CD4-positive, alpha-beta T cell (primary cell): ENCODE measurements around the gene DCAF4. TPM values are rescaled to one million over a fixed set of nuclear protein-coding genes. Genes with fewer than 3 reads are reported as not detected.

Source experiments
- ATAC-seq: fragments of 200-7000 bp; cut with Tn5 transposase; one replicate; pipeline ENCODE4 v1.10.0; 2022; ENCODE audit warnings: mild to moderate bottlenecking; ENCODE audit not compliant: poor library complexity
- CTCF ChIA-PET: fragments of 350-600 bp; sonication (Branson Sonifier 250); formaldehyde crosslinking; loops from one replicate; lab custom pipeline; 2021; ENCODE audit warnings: antibody characterized with exemption, inconsistent platforms; lab: Charles Lee
- POLR2A ChIA-PET: fragments of 350-600 bp; sonication (Branson Sonifier 250); formaldehyde crosslinking; loops from one replicate; lab custom pipeline; 2021; ENCODE audit warnings: antibody characterized with exemption, inconsistent platforms; lab: Charles Lee
- DNase-seq, 14 experiments: peaks; one replicate each; pipeline ENCODE4 v3.0.0-alpha.2; 2013 to 2020; ENCODE audit warnings: mixed read lengths in 2 of 14
- H3K27ac ChIP-seq, 2 donors: one replicate each; pipeline versions ENCODE4 v1.5.1 to v1.7.0; 2013; ENCODE audit warnings: low read length in 2 of 2, low read depth in 1 of 2, mild to moderate bottlenecking in 1 of 2
- H3K27me3 ChIP-seq, 2 experiments: 1 replicate in 1 of 2; 2 replicates in 1 of 2; pipeline versions ENCODE4 v1.6.1 to v1.7.0; 2013; ENCODE audit warnings: low read length in 2 of 2, control low read depth in 1 of 2, mild to moderate bottlenecking in 1 of 2, moderate library complexity in 1 of 2; ENCODE audit not compliant: insufficient read depth in 2 of 2, control insufficient read depth in 1 of 2
- H3K36me3 ChIP-seq: one replicate; pipeline ENCODE4 v1.6.1; 2013; ENCODE audit warnings: low read length, control low read depth; ENCODE audit not compliant: insufficient read depth
- H3K4me1 ChIP-seq: one replicate; pipeline ENCODE4 v1.6.1; 2013; ENCODE audit warnings: low read length, control low read depth; ENCODE audit not compliant: insufficient read depth
- H3K4me3 ChIP-seq: one replicate; pipeline ENCODE4 v1.5.1; 2013; ENCODE audit warnings: mild to moderate bottlenecking, low read length, moderate library complexity
- H3K9me3 ChIP-seq, 2 experiments: 1 replicate in 1 of 2; 2 replicates in 1 of 2; pipeline versions ENCODE4 v1.6.1 to v1.7.0; 2013; ENCODE audit warnings: low read length in 2 of 2, mild to moderate bottlenecking in 2 of 2, control low read depth in 1 of 2, moderate library complexity in 1 of 2; ENCODE audit not compliant: control insufficient read depth in 1 of 2, insufficient read depth in 1 of 2
- H3K27ac Mint-ChIP-seq: one replicate; pipeline ENCODE4 v1.8.0; 2020; ENCODE audit warnings: mixed read lengths
- H3K27me3 Mint-ChIP-seq: one replicate; pipeline ENCODE4 v1.8.0; 2021; ENCODE audit warnings: mixed read lengths
- H3K36me3 Mint-ChIP-seq: one replicate; pipeline ENCODE4 v1.8.0; 2021; ENCODE audit warnings: low read depth, mixed read lengths
- H3K4me1 Mint-ChIP-seq: one replicate; pipeline ENCODE4 v1.8.0; 2021; ENCODE audit warnings: low read depth, mixed read lengths
- H3K4me3 Mint-ChIP-seq: one replicate; pipeline ENCODE4 v1.8.0; 2020; ENCODE audit warnings: mild to moderate bottlenecking, mixed read lengths
- H3K9me3 Mint-ChIP-seq: one replicate; pipeline ENCODE4 v1.8.0; 2020; ENCODE audit warnings: mixed read lengths
- intact Hi-C, 2 experiments: fragments of 100-400 bp; cut with DNase I in 1 of 2; cut with micrococcal nuclease in 1 of 2; formaldehyde crosslinking; loops; one replicate each; pipeline versions ENCODE4 v1.15.1 to v1.9.0; 2023 to 2025; cut with DNase I, micrococcal nuclease
- total RNA-seq, 174 experiments: library from RNA in 2 of 174; stranded (reverse) in 2 of 174; gene quantifications; one replicate each; pipeline ENCODE4 v1.2.3 and lab custom pipeline; 2021 to 2026
- TF ChIP-seq, protein P1 (sequence below): fragments of 200-600 bp; IDR thresholded peaks from one replicate; pipeline ENCODE4 v1.8.0; 2022; ENCODE audit warnings: antibody characterized with exemption, mild to moderate bottlenecking

DCAF4 gene
- total RNA-seq, 2 experiments from 2014 or later = 20.8 to 22.8 TPM

- no peaks in the 10 kb centered on the region for H3K27me3 Mint-ChIP-seq
- H3K36me3 Mint-ChIP-seq = no peaks in the 10 kb centered on the region
- H3K4me3 Mint-ChIP-seq = no peak overlapping the region
Measured at GRCh38 chr14:72881543-72881942, 44.7 kb upstream of the DCAF4 start.

DNA sequence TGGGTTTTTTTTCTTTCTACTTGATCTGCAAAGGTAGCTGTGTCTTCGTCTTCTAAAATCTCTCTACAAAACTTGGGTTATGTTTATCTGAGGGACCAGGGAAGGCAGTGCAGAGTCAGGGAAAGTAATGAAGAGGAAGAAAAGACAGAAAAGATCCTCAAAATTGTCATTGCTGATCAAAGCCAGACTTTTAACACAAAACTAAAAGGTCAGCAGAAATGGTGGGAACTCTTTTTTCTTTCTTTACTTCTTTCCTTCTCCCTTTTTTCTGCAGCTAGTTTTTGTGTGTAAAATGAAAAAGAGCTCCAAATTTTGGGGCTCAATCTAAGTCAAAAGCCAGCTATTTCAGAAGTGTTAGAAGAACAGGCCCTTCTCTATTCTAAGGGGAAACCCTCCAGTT lies 44.2 kb upstream of the DCAF4 start:
- intact Hi-C loops = no loop called here
- Mint-ChIP-seq H3K27me3 (no peaks in the 10 kb centered on the region), H3K4me1 (no peaks in the 10 kb centered on the region), H3K27ac (no peak overlapping the region), H3K4me3 (no peak overlapping the region), H3K9me3 (no peaks in the 10 kb centered on the region), H3K36me3 (no peaks in the 10 kb centered on the region)
- Histone ChIP-seq H3K9me3 (no peaks in the 10 kb centered on the region), H3K4me1 (no peaks in the 10 kb centered on the region), H3K27ac (no peak overlapping the region), H3K36me3 (no peaks in the 10 kb centered on the region), H3K4me3 (no peak overlapping the region), H3K27me3 (no peaks in the 10 kb centered on the region)
- ATAC-seq = no peak
- ChIA-PET POLR2A (no interaction called here), CTCF (no interaction called here)
- DNase-seq = no peak
- TF ChIP-seq, protein P1, sequence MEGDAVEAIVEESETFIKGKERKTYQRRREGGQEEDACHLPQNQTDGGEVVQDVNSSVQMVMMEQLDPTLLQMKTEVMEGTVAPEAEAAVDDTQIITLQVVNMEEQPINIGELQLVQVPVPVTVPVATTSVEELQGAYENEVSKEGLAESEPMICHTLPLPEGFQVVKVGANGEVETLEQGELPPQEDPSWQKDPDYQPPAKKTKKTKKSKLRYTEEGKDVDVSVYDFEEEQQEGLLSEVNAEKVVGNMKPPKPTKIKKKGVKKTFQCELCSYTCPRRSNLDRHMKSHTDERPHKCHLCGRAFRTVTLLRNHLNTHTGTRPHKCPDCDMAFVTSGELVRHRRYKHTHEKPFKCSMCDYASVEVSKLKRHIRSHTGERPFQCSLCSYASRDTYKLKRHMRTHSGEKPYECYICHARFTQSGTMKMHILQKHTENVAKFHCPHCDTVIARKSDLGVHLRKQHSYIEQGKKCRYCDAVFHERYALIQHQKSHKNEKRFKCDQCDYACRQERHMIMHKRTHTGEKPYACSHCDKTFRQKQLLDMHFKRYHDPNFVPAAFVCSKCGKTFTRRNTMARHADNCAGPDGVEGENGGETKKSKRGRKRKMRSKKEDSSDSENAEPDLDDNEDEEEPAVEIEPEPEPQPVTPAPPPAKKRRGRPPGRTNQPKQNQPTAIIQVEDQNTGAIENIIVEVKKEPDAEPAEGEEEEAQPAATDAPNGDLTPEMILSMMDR = no peak

More at GRCh38 chr14:72881543-72881942, 44.7 kb upstream of the DCAF4 start:
- intact Hi-C loops = no loop called here
- Histone ChIP-seq H3K9me3 (no peaks in the 10 kb centered on the region), H3K4me1 (no peaks in the 10 kb centered on the region), H3K36me3 (no peaks in the 10 kb centered on the region), H3K4me3 (no peak overlapping the region), H3K27me3 (no peaks in the 10 kb centered on the region), H3K27ac (no peak overlapping the region)
- Mint-ChIP-seq H3K4me1 (no peaks in the 10 kb centered on the region), H3K27ac (no peak overlapping the region), H3K9me3 (no peaks in the 10 kb centered on the region)
- ChIA-PET CTCF (no interaction called here), POLR2A (no interaction called here)
- TF ChIP-seq, protein P1 = no peak
- DNase-seq (no peak), ATAC-seq (no peak)

GRCh38 chr14:72882463-72882862 lies 43.8 kb upstream of the DCAF4 start:
- no peak for ATAC-seq
- no peaks in the 10 kb centered on the region for H3K36me3 Mint-ChIP-seq
- H3K4me3 Mint-ChIP-seq = no peak overlapping the region
- ChIA-PET CTCF (no interaction called here), POLR2A (no interaction called here)
- H3K9me3 ChIP-seq = no peaks in the 10 kb centered on the region
- H3K27me3 ChIP-seq = no peaks in the 10 kb centered on the region
- no peak overlapping the region for H3K27ac Mint-ChIP-seq
- DNase-seq = no peak
- intact Hi-C loops = no loop called here
- H3K4me1 Mint-ChIP-seq = no peaks in the 10 kb centered on the region
- no peaks in the 10 kb centered on the region for H3K9me3 Mint-ChIP-seq
- TF ChIP-seq, protein P1 = no peak
- no peak overlapping the region for H3K27ac ChIP-seq
- H3K36me3 ChIP-seq = no peaks in the 10 kb centered on the region
- no peaks in the 10 kb centered on the region for H3K4me1 ChIP-seq
- H3K27me3 Mint-ChIP-seq = no peaks in the 10 kb centered on the region
- H3K4me3 ChIP-seq = no peak overlapping the region
